Cardiac muscle cell (in vitro differentiated cells and primary cell): ENCODE data around the gene CLIC1. TPM values are rescaled to one million over a fixed set of nuclear protein-coding genes. Genes with fewer than 3 reads are reported as not detected.

Source experiments
- DNase-seq, 2 donors: peaks; one replicate each; pipeline versions ENCODE4 v3.0.0 to v3.0.0-alpha.2; 2010 to 2017; ENCODE audit warnings: low read depth in 1 of 2, low spot score in 1 of 2
- H3K27ac ChIP-seq: fragments of 200-600 bp; sonication (generic); 2 replicates; pipeline ENCODE4 v1.5.1; 2016
- H3K27me3 ChIP-seq: fragments of 200-600 bp; sonication (generic); 2 replicates; pipeline ENCODE4 v1.6.0; 2016; ENCODE audit warnings: control low read depth
- H3K36me3 ChIP-seq: fragments of 200-600 bp; sonication (generic); 2 replicates; pipeline ENCODE4 v1.5.1; 2016; ENCODE audit warnings: control low read depth
- H3K4me1 ChIP-seq: fragments of 200-600 bp; sonication (generic); 2 replicates; pipeline ENCODE4 v1.8.1; 2017; ENCODE audit warnings: low read depth, mild to moderate bottlenecking, mixed run types
- H3K4me3 ChIP-seq: fragments of 200-600 bp; sonication (generic); 2 replicates; pipeline ENCODE4 v1.5.1; 2016; ENCODE audit warnings: mild to moderate bottlenecking
- H3K9me3 ChIP-seq: fragments of 200-600 bp; sonication (generic); 2 replicates; pipeline ENCODE4 v1.5.1; 2017; ENCODE audit warnings: low read depth, mild to moderate bottlenecking, control low read depth
- polyA plus RNA-seq: library from polyadenylated mRNA; unstranded; fragments of >200 nt; fragmentation: Nextera tagmentation; extraction: Ambion mirVana; gene quantifications from 2 replicates; pipeline ENCODE4 v1.2.1, GENCODE V29; 2016
- total RNA-seq: library from RNA; depleted of rRNA; stranded (reverse); fragments of >200 nt; gene quantifications from 2 replicates; pipeline ENCODE4 v1.2.3, GENCODE V29; 2016
- TF ChIP-seq, protein P1 (sequence below): IDR thresholded peaks from 2 replicates; pipeline ENCODE4 v1.5.1; 2012; ENCODE audit warnings: low read depth, mild to moderate bottlenecking, low read length

Gene CLIC1
- total and polyA plus RNA-seq, 2 experiments from 2014 or later, result 226 to 318 TPM

DNA sequence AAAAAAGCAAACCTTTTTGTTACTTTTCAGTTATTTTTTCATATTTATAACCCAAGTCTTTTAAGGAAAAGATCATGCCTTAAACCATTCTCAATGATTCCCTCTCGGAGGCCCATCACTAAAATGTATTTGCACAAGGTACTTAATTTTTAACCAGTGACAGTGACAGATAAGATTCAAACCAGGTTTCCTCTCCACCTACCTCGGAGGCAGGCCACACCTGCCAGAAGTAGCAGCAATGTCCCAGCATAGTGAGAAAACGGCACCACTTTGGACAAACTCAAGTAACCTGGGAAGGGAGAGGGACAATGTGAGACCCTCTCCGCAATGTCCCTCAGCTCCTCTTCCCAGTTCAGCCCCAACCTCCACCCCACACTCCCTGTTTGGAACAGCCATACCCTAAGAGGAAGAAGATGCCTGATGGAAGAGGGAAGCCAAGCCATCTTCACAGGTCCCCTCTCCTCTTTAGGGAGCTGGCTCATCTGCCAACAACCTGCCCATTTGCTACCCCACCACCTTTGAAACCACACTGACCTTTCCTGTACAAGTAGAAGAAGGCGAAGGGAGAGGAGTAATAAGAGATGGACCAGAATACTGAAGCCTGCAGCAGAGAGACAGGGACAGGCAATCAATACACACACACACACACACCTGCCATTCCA, 35.5 kb downstream of the CLIC1 start:
- H3K27me3 ChIP-seq, result no peaks in the 10 kb centered on the region
- H3K4me1 ChIP-seq, result peaks cover 8% of the 10 kb centered on the region
- no peak for DNase-seq
- TF ChIP-seq, protein P1, sequence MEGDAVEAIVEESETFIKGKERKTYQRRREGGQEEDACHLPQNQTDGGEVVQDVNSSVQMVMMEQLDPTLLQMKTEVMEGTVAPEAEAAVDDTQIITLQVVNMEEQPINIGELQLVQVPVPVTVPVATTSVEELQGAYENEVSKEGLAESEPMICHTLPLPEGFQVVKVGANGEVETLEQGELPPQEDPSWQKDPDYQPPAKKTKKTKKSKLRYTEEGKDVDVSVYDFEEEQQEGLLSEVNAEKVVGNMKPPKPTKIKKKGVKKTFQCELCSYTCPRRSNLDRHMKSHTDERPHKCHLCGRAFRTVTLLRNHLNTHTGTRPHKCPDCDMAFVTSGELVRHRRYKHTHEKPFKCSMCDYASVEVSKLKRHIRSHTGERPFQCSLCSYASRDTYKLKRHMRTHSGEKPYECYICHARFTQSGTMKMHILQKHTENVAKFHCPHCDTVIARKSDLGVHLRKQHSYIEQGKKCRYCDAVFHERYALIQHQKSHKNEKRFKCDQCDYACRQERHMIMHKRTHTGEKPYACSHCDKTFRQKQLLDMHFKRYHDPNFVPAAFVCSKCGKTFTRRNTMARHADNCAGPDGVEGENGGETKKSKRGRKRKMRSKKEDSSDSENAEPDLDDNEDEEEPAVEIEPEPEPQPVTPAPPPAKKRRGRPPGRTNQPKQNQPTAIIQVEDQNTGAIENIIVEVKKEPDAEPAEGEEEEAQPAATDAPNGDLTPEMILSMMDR, result no peak
- H3K9me3 ChIP-seq, result no peaks in the 10 kb centered on the region
- no peak overlapping the region for H3K4me3 ChIP-seq
- peaks cover 5% of the 10 kb centered on the region for H3K36me3 ChIP-seq
- H3K27ac ChIP-seq, result no peak overlapping the region

DNA sequence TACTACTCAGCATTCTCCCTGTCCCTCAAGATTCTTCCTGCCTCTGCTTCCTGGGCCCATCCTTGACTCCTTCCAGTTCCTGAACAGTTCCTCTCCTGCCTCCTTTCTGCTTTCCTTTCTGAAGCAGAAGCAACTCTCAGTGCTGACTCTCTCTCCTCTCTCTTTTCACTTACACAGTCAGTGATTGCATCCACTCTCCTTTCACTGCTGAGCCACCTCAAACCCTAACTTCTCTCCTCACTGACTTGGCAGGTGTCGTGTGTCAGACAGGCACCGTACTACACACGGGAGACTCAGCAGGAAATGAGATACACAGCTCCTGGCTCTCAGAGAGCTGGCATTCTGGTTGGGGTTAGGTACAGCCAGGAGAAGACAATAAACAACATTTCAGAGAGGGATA, 38.8 kb downstream of the CLIC1 start:
- Histone ChIP-seq H3K4me3 (no peak overlapping the region), H3K27me3 (no peaks in the 10 kb centered on the region), H3K9me3 (no peaks in the 10 kb centered on the region), H3K4me1 (peaks cover 8% of the 10 kb centered on the region), H3K27ac (no peak overlapping the region), H3K36me3 (peaks cover 18% of the 10 kb centered on the region)
- DNase-seq, result no peak
- TF ChIP-seq, protein P1, result no peak

DNA sequence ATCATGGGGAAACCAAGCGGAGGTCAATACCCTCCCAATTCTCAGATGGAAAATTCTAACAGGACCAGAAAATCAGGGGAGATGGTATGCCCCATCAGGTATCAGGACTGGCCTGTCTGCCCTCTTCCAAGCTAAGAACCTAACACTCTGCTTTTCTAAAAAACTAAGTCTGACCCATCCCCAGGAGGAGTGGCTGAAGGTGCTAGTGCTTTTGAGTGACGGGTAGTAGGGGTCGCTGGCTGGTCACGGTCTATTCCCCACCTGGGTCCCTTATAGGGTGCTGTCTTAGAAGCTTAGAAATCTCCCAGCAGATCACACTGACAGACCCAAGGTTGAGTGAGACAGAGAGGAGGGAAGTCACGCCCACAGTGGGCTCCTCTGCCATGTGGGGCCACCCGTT, 42.8 kb downstream of the CLIC1 start:
- TF ChIP-seq, protein P1, result no peak
- Histone ChIP-seq H3K9me3 (no peaks in the 10 kb centered on the region), H3K36me3 (peaks cover 33% of the 10 kb centered on the region), H3K27me3 (no peaks in the 10 kb centered on the region), H3K27ac (no peak overlapping the region), H3K4me1 (no peaks in the 10 kb centered on the region), H3K4me3 (no peak overlapping the region)
- no peak for DNase-seq

DNA sequence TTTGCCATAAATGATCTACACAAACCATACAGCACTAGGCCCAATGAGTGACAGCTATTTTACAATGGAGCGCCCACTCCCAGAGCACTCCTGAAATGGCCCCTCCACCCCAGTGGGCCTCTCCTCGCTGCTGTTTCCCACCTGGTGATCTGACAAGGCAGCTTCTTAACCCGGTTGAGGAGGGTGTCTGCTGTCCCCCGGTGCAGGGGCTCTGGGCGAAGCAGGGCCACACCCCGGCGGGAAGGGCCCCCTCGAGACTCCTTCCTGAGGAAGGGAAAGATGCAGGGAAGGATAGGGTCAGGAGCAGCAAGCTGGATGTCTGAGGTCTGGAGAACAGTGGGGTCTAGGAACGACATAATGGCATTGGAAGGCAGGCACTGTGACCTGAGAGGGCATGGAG, 43.4 kb downstream of the CLIC1 start:
- TF ChIP-seq, protein P1, result no peak
- DNase-seq, result no peak
- Histone ChIP-seq H3K36me3 (peaks cover 39% of the 10 kb centered on the region), H3K4me3 (no peak overlapping the region), H3K4me1 (no peaks in the 10 kb centered on the region), H3K27me3 (no peaks in the 10 kb centered on the region), H3K27ac (no peak overlapping the region), H3K9me3 (no peaks in the 10 kb centered on the region)

DNA sequence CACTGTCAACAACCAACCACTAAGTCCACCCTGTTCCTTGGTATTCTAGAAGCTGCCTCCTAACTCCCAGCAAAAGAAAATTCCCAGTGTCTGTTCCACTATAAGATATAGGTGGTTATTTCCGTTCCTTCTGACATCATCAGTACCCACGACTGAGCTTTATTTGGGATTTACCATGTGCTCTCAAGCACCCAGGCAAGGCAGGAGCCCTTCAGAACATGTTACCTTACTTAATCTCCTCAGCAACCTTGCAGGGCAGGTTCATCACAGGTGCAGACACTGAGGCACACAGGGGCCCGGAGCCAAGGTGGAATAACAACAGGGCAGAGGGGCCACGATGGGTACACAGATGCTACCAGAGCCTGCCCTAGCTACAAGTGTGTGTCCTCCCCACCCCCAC, 44.0 kb downstream of the CLIC1 start:
- H3K27ac ChIP-seq, result no peak overlapping the region
- TF ChIP-seq, protein P1, result no peak
- no peaks in the 10 kb centered on the region for H3K9me3 ChIP-seq
- H3K36me3 ChIP-seq, result peaks cover 44% of the 10 kb centered on the region
- H3K4me3 ChIP-seq, result no peak overlapping the region
- H3K4me1 ChIP-seq, result no peaks in the 10 kb centered on the region
- DNase-seq, result no peak
- no peaks in the 10 kb centered on the region for H3K27me3 ChIP-seq
